HG03196 (cell line): ENCODE data around the gene MCU.
"Not testable (repeated sequence)": the region's sequence is repeated elsewhere in the genome, so short reads cannot be mapped to it uniquely, and the experiment has no call there.

Experiments
- ATAC-seq: cut with Tn5 transposase; IDR thresholded peaks from one replicate; pipeline ENCODE4 v1.9.1; 2021; ENCODE audit not compliant: unreplicated experiment

The MCU gene

GRCh38 chr10:72893136-72893798 is 201.3 kb downstream of the MCU start, which contains the start of gene OIT3:
Gene OIT3, plus strand, starts transcription at chr10:72893739. Its CDS starts 60 bp downstream, at chr10:72893799.
- no peak for ATAC-seq

DNA sequence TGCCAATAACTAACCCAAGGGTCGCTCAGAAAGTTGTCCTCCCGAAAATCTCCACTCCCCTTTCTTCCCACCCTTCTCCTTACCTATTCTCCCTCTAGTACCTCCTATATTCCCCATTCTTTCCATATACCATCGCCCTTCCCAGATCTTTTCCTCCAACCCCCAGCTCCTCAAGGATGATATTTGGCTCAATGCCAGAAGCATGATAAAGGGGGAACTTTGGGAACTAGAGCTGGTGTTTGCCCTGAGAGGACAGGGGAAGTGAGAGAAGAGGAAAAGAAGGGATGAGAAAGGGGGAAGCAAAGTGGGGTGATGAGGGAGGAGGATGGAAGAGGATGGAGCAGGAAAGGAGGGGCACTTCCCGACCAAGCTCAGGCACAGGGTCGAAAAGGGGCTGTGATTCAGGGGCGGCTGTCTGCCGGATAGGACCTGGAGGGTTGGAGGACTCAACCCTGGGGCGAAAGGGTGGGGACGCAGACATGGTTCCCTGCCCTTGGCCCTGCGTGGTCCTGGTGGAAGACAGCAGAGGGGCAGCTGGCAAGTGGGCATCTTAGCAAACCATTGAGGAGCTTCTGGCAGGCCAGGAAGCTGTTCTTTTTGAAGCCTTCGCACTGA is 203.4 kb downstream of the MCU start:
- ATAC-seq: no peak

- ATAC-seq: no peak
Observed at GRCh38 chr10:72898616-72899015, 206.7 kb downstream of the MCU start.

DNA sequence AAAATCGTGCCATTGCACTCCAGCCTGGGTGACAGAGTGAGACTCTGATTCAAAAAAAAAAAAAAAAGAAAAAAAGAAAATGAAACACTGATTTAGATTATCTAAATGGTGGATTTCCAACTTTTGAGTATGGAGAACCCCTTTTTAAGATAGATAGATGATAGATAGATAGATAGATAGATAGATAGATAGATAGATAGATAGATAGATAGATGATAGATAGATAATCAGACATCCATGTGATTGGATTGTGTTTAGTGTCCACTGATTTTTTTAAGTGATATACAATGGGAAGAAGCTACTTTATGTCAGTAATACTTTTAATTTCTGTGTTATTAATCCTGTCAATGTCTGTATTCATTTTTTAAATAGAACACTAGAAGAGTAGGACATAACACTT is 207.6 kb downstream of the MCU start:
- no peak for ATAC-seq

DNA sequence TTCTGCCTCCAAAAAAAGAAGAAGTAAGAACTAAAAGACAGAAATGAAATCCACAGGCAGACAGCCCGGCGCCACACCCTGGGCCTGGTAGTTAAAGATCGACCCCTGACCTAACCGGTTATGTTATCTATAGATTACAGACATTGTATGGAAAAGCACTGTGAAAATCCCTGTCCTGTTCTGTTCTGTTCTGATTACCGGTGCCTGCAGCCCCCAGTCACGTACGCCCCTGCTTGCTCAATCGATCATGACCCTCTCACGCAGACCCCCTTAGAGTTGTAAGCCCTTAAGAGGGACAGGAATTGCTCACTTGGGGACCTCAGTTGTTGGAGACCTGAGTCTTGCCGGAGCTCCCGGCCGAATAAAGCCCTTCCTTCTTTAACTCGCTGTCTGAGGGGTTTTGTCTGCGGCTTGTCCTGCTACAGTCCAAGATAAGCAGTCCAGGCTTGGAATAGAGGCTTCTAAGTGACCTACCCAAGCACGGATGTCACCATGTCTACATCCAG is 212.1 kb downstream of the MCU start:
- ATAC-seq: not testable (repeated sequence)

- no peak for ATAC-seq
Observed at GRCh38 chr10:72904806-72905205, 212.9 kb downstream of the MCU start.

DNA sequence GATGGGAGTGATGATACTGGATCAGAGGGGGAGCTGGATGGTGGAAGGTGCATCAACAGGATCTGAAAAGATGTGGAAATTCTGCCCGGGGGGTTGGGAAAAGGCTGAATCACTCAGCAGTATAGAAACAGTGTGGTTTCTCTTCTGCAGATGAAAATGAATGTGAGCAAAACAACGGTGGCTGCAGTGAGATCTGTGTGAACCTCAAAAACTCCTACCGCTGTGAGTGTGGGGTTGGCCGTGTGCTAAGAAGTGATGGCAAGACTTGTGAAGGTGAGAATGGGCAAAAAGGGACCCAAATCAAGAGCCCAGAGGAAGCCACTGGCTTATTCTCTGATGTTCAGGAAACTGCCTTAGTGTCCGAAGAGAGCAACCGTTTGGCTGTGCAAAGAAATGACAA is 214.5 kb downstream of the MCU start:
- no peak for ATAC-seq

DNA sequence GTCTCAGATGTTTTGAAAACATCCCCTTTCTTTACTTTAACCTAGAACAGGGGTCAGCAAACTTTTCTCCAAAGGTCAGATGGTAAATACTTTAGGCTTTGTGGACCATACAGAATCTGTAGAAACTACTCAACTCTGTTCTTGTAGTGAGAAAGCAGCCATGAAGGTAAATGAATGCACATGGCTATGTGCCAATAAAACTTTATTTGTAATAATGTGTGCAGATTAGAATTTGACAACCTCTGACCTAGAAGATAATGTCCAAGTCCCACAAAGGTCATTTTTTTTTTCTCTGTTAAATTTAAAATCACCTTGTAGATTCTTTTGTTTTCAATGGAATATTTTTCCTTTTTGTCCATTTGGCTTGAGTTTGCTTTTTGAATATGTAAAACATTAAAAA is 218.8 kb downstream of the MCU start:
- no peak for ATAC-seq

DNA sequence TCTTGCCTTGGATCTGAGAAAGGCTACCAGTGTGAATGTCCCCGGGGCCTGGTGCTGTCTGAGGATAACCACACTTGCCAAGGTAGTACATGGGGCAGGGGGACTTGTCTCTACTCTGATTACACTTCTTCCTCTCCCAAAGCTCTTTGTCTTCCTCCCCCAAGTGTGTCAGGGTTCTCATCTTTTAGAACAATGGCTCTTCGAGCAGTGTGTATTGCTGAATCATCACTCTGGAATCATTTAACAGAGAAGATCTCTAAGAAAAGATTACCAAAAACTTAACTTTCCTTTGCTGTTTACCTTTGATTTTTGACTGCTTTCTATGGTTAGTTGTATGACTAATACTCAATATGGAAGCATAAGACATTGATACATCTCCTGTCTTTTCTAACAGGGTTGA is 219.8 kb downstream of the MCU start:
- no peak for ATAC-seq

- no peak for ATAC-seq
Observed at GRCh38 chr10:72912736-72913135, 220.8 kb downstream of the MCU start.

- no peak for ATAC-seq
Observed at GRCh38 chr10:72913287-72913686, 221.3 kb downstream of the MCU start.

GRCh38 chr10:72917201-72917600 is 225.3 kb downstream of the MCU start:
- ATAC-seq: not testable (repeated sequence)

DNA sequence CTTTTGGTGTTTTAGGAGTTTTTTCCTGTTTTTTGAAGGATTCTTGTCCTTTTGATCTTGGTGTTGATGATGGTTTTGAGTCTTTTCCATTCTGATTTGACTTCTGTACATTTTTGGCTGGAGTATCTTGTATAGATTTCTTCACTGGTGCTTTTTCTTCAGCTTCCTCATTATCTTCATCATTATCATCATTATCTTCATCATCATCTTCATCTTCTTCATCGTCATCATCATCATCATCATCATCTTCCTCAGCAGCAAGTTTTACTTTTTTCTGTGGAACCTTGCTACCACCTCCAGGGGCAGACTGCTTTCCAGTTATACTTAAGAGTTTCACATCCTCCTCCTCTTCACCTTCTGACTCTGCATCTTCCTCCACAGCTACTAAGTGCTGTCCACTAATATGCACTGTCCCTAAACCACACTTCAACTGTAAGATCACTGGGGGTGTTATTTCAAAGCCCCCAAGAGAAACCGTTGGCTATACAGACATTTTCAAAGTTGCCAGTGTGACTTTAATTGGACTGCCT is 225.9 kb downstream of the MCU start:
- not testable (repeated sequence) for ATAC-seq

DNA sequence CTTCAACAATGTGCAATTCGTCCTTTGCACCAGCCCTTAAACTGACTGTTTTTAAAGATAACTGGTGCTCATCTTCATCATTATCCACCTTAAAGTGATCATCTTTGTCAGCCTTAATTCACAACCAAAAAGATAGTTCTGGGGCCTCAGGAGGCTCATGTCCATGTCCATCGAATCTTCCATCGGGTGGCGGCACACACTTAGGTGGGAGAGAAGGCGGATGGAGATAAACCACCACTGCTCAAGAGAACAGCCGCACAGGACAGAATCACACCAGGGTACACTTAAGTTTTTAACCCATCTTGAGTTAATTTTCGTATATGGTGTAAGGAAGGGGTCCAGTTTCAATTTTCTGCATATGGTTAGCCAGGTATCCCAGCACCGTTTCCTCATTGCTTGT is 226.4 kb downstream of the MCU start:
- no peak for ATAC-seq

DNA sequence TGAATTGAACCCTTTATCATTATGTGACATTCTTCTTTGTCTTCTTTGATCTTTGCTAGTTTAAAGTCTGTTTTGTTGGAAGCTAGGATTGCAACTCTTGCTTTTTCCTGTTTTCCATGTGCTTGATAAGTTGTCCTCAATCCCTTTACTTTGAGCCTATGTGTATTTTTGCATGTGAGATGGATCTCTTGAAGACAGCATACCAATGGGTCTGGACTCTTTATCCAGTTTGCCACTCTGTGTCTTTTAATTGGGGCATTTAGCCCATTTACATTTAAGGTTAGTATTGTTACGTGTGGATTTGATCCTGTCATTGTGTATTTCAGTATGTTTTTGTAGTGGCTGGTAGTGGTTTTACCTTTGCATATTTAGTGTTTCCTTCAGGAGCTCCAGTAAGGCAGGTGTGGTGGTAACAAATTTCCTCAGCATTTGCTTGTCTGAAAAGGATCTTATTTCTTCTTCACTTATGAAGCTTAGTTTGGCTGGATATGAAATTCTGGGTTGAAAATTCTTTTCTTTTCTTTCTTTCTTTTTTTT is 229.3 kb downstream of the MCU start:
- ATAC-seq: not testable (repeated sequence)

- no peak for ATAC-seq
Observed at GRCh38 chr10:72924351-72924750, 232.4 kb downstream of the MCU start.

DNA sequence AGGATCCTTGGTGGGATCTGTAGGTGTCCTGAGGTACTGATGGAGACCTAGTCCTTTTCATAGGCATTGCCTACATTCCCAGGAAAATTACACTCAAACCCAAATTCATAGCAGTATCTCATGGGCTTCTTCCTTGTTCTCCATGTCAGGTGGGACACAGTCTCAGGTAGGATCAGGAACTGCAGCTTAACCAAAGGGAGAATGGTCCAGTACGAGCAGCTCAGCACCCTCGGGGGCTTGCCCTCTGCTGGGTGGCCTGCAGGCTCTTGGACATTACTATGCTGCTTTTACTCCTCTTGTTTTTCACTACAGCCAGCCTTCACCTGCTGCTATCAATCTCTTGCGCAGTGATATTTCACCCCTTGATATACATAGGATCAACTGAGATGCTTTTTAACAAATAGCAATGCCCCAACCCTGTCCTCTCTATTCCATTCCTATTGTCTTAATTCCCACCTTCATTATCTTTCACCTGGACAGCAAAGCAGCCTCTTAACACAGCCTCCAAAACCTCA is 234.1 kb downstream of the MCU start:
- ATAC-seq: no peak

GRCh38 chr10:72927485-72927884 is 235.5 kb downstream of the MCU start:
- ATAC-seq: no peak

DNA sequence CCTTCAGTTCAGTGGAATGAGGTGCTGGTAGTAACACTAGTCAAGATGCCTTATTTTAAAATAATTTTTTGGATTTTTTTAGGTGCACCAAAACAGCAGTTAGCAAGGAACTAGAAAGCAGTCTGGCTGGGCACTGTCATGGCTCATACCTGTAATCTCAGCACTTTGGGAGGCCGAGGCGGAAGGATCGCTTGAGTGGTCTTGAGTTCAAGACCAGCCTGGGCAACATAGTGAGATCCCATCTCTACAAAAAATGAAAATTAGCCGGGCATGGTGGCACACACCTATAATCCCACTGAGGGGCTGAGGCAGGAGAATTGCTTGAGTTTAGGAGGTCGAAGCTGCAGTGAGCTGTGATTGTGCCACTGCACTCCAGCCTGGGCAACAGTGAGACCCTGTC is 236.9 kb downstream of the MCU start:
- no peak for ATAC-seq

DNA sequence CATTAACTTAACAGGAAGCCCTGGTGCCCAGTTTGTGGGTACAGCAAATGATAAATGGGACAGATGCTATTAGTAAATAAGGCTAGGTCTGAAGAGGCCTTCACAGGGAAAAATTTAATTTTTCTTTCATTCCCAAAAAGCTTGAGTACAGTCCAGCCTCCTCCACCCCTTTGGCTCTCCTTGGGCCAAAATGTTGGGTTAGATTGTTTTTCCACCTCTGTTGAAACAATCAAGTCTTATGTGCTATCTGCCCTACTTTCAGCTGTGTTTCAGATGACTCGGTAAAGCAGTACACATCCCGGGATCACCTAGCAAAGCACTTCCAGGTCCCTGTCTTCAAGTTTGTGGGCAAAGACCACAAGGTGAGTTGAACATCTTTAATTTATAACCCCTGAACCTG is 238.3 kb downstream of the MCU start:
- ATAC-seq: no peak

DNA sequence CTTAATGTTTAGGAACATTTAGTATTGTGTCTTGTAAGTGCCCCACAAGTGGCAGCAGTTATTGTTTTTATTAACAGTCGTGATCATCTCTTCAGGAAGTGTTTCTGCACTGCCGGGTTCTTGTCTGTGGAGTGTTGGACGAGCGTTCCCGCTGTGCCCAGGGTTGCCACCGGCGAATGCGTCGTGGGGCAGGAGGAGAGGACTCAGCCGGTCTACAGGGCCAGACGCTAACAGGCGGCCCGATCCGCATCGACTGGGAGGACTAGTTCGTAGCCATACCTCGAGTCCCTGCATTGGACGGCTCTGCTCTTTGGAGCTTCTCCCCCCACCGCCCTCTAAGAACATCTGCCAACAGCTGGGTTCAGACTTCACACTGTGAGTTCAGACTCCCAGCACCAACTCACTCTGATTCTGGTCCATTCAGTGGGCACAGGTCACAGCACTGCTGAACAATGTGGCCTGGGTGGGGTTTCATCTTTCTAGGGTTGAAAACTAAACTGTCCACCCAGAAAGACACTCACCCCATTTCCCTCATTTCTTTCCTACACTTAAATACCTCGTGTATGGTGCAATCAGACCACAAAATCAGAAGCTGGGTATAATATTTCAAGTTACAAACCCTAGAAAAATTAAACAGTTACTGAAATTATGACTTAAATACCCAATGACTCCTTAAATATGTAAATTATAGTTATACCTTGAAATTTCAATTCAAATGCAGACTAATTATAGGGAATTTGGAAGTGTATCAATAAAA is 240.5 kb downstream of the MCU start:
- no peak for ATAC-seq
